Endothelial cell of umbilical vein (primary cell): ENCODE results near the gene LRRK1. TPM values are rescaled to one million over a fixed set of nuclear protein-coding genes. Genes with fewer than 3 reads are reported as not detected.

Experiments
- BruUV-seq: library from RNA; stranded (reverse); fragments of 400-500 nt; replicated peaks from 2 replicates; lab custom pipeline; 2021; lab: Mats Ljungman, UMichigan
- CTCF ChIA-PET: fragments of 300-600, 350-600 bp; sonication (Branson Sonifier 250); formaldehyde crosslinking; loops from one replicate; lab custom pipeline; 2021; ENCODE audit warnings: antibody characterized with exemption, inconsistent platforms; lab: Charles Lee
- POLR2A ChIA-PET: fragments of 300-600, 350-600 bp; sonication (Branson Sonifier 250); formaldehyde crosslinking; loops from one replicate; lab custom pipeline; 2021; ENCODE audit warnings: antibody characterized with exemption, inconsistent platforms; lab: Charles Lee
- DNase-seq: peaks from one replicate; pipeline ENCODE4 v3.0.0-alpha.2; 2011; ENCODE audit warnings: low read depth, low spot score
- FAIRE-seq: peaks from 2 replicates; lab custom pipeline; 2011; peaks lifted over from hg19 to GRCh38; lab: Jason Lieb, UNC
- H2AFZ ChIP-seq: 2 replicates; pipeline ENCODE4 v1.6.0; 2012; ENCODE audit warnings: low read depth, low read length, control low read depth, inconsistent platforms
- H3K27ac ChIP-seq: 2 replicates; pipeline ENCODE4 v1.5.1; 2011; ENCODE audit warnings: low read depth, mild to moderate bottlenecking, control low read depth, low read length, moderate library complexity; ENCODE audit not compliant: insufficient read depth
- H3K27me3 ChIP-seq, 2 experiments: 2 replicates each; pipeline versions ENCODE4 v1.6.0 to v1.6.1; 2011; ENCODE audit warnings: low read length in 2 of 2, mixed read lengths in 1 of 2; ENCODE audit not compliant: control insufficient read depth in 2 of 2, insufficient read depth in 2 of 2
- H3K36me3 ChIP-seq, 2 experiments: 2 replicates in 1 of 2; 3 replicates in 1 of 2; pipeline ENCODE4 v1.5.1; 2011; ENCODE audit warnings: low read length in 2 of 2, mild to moderate bottlenecking in 1 of 2, moderate library complexity in 1 of 2; ENCODE audit not compliant: control insufficient read depth in 2 of 2, insufficient read depth in 2 of 2; ENCODE audit errors: extremely low read depth in 1 of 2
- H3K4me1 ChIP-seq: 3 replicates; pipeline ENCODE4 v1.5.1; 2011; ENCODE audit warnings: mild to moderate bottlenecking, low read length; ENCODE audit not compliant: control insufficient read depth, insufficient read depth; ENCODE audit errors: extremely low read depth
- H3K4me2 ChIP-seq: 2 replicates; pipeline ENCODE4 v1.6.1; 2011; ENCODE audit warnings: low read length, control low read depth, mixed read lengths; ENCODE audit not compliant: insufficient read depth
- H3K4me3 ChIP-seq, 3 experiments: fragments of 200-600 bp in 1 of 3; sonication (generic), shearing (Covaris generic) in 1 of 3; replicated peaks in 1 of 3; 2 replicates each; pipeline ENCODE4 v1.5.1; 2011 to 2016; ENCODE audit warnings: control low read depth in 3 of 3, low read length in 3 of 3, mild to moderate bottlenecking in 2 of 3, inconsistent platforms in 1 of 3, low read depth in 1 of 3, moderate library complexity in 1 of 3; ENCODE audit not compliant: insufficient read depth in 1 of 3
- H3K79me2 ChIP-seq: 2 replicates; pipeline ENCODE4 v1.6.0; 2012; ENCODE audit warnings: low read length, inconsistent platforms; ENCODE audit not compliant: control insufficient read depth, insufficient read depth
- H3K9ac ChIP-seq: replicated peaks from 2 replicates; pipeline ENCODE3; 2011; ENCODE audit warnings: low read length, control low read depth; ENCODE audit not compliant: insufficient read depth; ENCODE audit errors: extremely low read depth
- H3K9me1 ChIP-seq: replicated peaks from 3 replicates; pipeline ENCODE4 v1.6.0; 2011; ENCODE audit warnings: mild to moderate bottlenecking, low read length; ENCODE audit not compliant: control insufficient read depth, insufficient read depth; ENCODE audit errors: extremely low read depth
- H3K9me3 ChIP-seq: replicated peaks from 2 replicates; pipeline ENCODE4 v1.5.1; 2012; ENCODE audit warnings: low read length, inconsistent platforms; ENCODE audit not compliant: control insufficient read depth, insufficient read depth
- H4K20me1 ChIP-seq: replicated peaks from 2 replicates; pipeline ENCODE3; 2011; ENCODE audit warnings: mild to moderate bottlenecking, low read length; ENCODE audit not compliant: control insufficient read depth, insufficient read depth; ENCODE audit errors: extremely low read depth
- CTCF ChIP-seq, 2 donors: IDR thresholded peaks; 1 replicate in 1 of 2; 2 replicates in 1 of 2; pipeline ENCODE4 v1.5.1; 2011; ENCODE audit warnings: low read length in 2 of 2, mild to moderate bottlenecking in 2 of 2, moderate library complexity in 2 of 2, control low read depth in 1 of 2, inconsistent platforms in 1 of 2, low read depth in 1 of 2; ENCODE audit not compliant: insufficient read depth in 1 of 2; ENCODE audit errors: extremely low read depth in 1 of 2
- EZH2 ChIP-seq: IDR thresholded peaks from 2 replicates; pipeline ENCODE4 v1.6.1; 2012; ENCODE audit warnings: borderline replicate concordance, low read depth, mild to moderate bottlenecking, moderate library complexity, low read length, inconsistent platforms; ENCODE audit not compliant: severe bottlenecking
- FOS ChIP-seq: IDR thresholded peaks from 2 replicates; pipeline ENCODE4 v1.6.1; 2011; ENCODE audit warnings: mild to moderate bottlenecking, low read length, moderate library complexity, borderline replicate concordance; ENCODE audit not compliant: insufficient read depth
- GATA2 ChIP-seq: IDR thresholded peaks from 2 replicates; pipeline ENCODE4 v1.7.0; 2011; ENCODE audit warnings: low read depth, mild to moderate bottlenecking, moderate library complexity, mixed read lengths, low read length; ENCODE audit not compliant: insufficient read length, insufficient read depth
- JUN ChIP-seq: IDR thresholded peaks from 2 replicates; pipeline ENCODE4 v1.6.1; 2011; ENCODE audit warnings: borderline replicate concordance, low read depth; ENCODE audit not compliant: insufficient read length, insufficient read depth
- MAX ChIP-seq: IDR thresholded peaks from 2 replicates; pipeline ENCODE4 v1.6.1; 2011; ENCODE audit not compliant: insufficient read depth, insufficient read length
- MYC ChIP-seq: IDR thresholded peaks from one replicate; pipeline ENCODE4 v1.6.1; 2011; ENCODE audit warnings: mild to moderate bottlenecking, low read depth, low read length
- POLR2A ChIP-seq: IDR thresholded peaks from 2 replicates; pipeline ENCODE4 v1.6.1; 2012; ENCODE audit warnings: low read depth, mild to moderate bottlenecking, control low read depth, low read length
- POLR2AphosphoS5 ChIP-seq: IDR thresholded peaks from 2 replicates; pipeline ENCODE4 v1.6.1; 2012; ENCODE audit warnings: low read depth, mild to moderate bottlenecking, control low read depth, low read length, moderate library complexity; ENCODE audit not compliant: insufficient read depth
- dilution Hi-C: fragments of 300-500 bp; cut with MboI; formaldehyde crosslinking; loops from one replicate; pipeline ENCODE4 v1.15.0; 2019; ENCODE audit warnings: low sequenced_read_pairs; ENCODE audit not compliant: extremely low pct_ligation_motif_present
- intact Hi-C: fragments of 100-400 bp; cut with micrococcal nuclease; formaldehyde crosslinking; loops from one replicate; pipeline ENCODE4 v1.10.0; 2022
- polyA plus RNA-seq, 4 experiments: library from polyadenylated mRNA; depleted of rRNA in 3 of 4; stranded (reverse) in 3 of 4; unstranded in 1 of 4; fragments of >200 nt; gene quantifications; 2 replicates each; pipeline versions ENCODE4 v1.2.1 to v1.2.3, GENCODE V29; 2011 to 2012; ENCODE audit warnings: missing spikeins in 1 of 4
- total RNA-seq: library from RNA; stranded (reverse); gene quantifications from 2 replicates; pipeline ENCODE4 v1.2.3, GENCODE V29; 2021

LRRK1 gene
- total and polyA plus RNA-seq, 2 donors (not counting 3 experiments of a cell fraction or from before 2014, with no cell fraction given) = 11.0 to 22.1 TPM

GRCh38 chr15:100980410-100981046 lies 61.4 kb downstream of the LRRK1 start:
- Histone ChIP-seq H3K4me2 (no peak overlapping the region), H3K9me3 (no peaks in the 10 kb centered on the region), H3K4me3 (no peak overlapping the region), H3K36me3 (no peaks in the 10 kb centered on the region), H3K9me1 (no peaks in the 10 kb centered on the region), H2AFZ (no peak overlapping the region), H3K27me3 (no peaks in the 10 kb centered on the region), H4K20me1 (no peaks in the 10 kb centered on the region), H3K27ac (no peak overlapping the region), H3K79me2 (no peaks in the 10 kb centered on the region), H3K4me1 (no peaks in the 10 kb centered on the region), H3K9ac (no peak overlapping the region)
- BruUV-seq = no TSS peak
- intact Hi-C loops = no loop called here
- dilution Hi-C loops = no loop called here
- CTCF ChIA-PET = interaction anchor here (4.1 kb wide), 1 partner anchor 27 kb away, joined by 25 read pairs; no protein-coding TSS in a partner anchor
- FAIRE-seq (no peak), DNase-seq (no peak)
- no peak for TF ChIP-seq EZH2
- no peak for TF ChIP-seq CTCF (IDR thresholded peaks at IDR 0.05; ENCODE audit: extremely low read depth in 1 of 2, insufficient read depth in 1 of 2, low read depth in 1 of 2, low read length in 2 of 2)
- no peak for TF ChIP-seq GATA2
- TF ChIP-seq POLR2AphosphoS5 = no peak
- TF ChIP-seq MYC = no peak
- TF ChIP-seq MAX = no peak
- no peak for TF ChIP-seq JUN
- TF ChIP-seq FOS = no peak
- TF ChIP-seq POLR2A = no peak
- POLR2A ChIA-PET = no interaction called here
